Skeletal muscle tissue (tissue), 4 donors: ENCODE measurements around the gene SERPINA5. TPM values are rescaled to one million over a fixed set of nuclear protein-coding genes. Genes with fewer than 3 reads are reported as not detected.

Experiments
- H3K27ac ChIP-seq: one replicate; pipeline ENCODE4 v1.7.0; 2013; ENCODE audit warnings: mild to moderate bottlenecking, low read depth, low read length, inconsistent platforms
- H3K27me3 ChIP-seq, 3 donors: one replicate each; pipeline ENCODE4 v1.7.0; 2013; ENCODE audit warnings: low read length in 3 of 3; ENCODE audit not compliant: control insufficient read depth in 3 of 3, insufficient read depth in 3 of 3
- H3K36me3 ChIP-seq, 3 donors: one replicate each; pipeline ENCODE4 v1.7.0; 2013; ENCODE audit warnings: low read length in 3 of 3; ENCODE audit not compliant: control insufficient read depth in 3 of 3, insufficient read depth in 3 of 3
- H3K4me1 ChIP-seq, 3 donors: one replicate each; pipeline ENCODE4 v1.7.0; 2013; ENCODE audit warnings: low read length in 3 of 3, mild to moderate bottlenecking in 3 of 3; ENCODE audit not compliant: control insufficient read depth in 3 of 3, insufficient read depth in 3 of 3
- H3K4me3 ChIP-seq, 3 donors: one replicate each; pipeline ENCODE4 v1.7.0; 2013; ENCODE audit warnings: low read length in 3 of 3
- H3K9ac ChIP-seq, 3 donors: one replicate each; pipeline ENCODE4 v1.7.0; 2013; ENCODE audit warnings: low read length in 3 of 3, mild to moderate bottlenecking in 3 of 3, moderate library complexity in 2 of 3, low read depth in 1 of 3
- H3K9me3 ChIP-seq, 3 donors: one replicate each; pipeline ENCODE4 v1.7.0; 2013; ENCODE audit warnings: low read length in 3 of 3; ENCODE audit not compliant: control insufficient read depth in 3 of 3
- total RNA-seq: library from RNA; depleted of rRNA; stranded (reverse); fragments of >200 nt; gene quantifications from one replicate; pipeline ENCODE4 v1.2.3, GENCODE V29; 2014
- donor health status: Osteomylitis.

SERPINA5 gene
- total RNA-seq, 1 donor from 2014 or later, result 0.52 TPM

GRCh38 chr14:94640721-94641631 is 59.8 kb downstream of the SERPINA5 start:
- H3K27ac ChIP-seq, result no peak overlapping the region
- H3K36me3 ChIP-seq, result no peaks in the 10 kb centered on the region
- no peaks in the 10 kb centered on the region for H3K4me1 ChIP-seq
- H3K4me3 ChIP-seq, result no peak overlapping the region
- peaks cover 0 to 3% (median 0%) of the 10 kb centered on the region in 3 donors for H3K27me3 ChIP-seq
- no peak overlapping the region for H3K9ac ChIP-seq
- H3K9me3 ChIP-seq, result no peaks in the 10 kb centered on the region

DNA sequence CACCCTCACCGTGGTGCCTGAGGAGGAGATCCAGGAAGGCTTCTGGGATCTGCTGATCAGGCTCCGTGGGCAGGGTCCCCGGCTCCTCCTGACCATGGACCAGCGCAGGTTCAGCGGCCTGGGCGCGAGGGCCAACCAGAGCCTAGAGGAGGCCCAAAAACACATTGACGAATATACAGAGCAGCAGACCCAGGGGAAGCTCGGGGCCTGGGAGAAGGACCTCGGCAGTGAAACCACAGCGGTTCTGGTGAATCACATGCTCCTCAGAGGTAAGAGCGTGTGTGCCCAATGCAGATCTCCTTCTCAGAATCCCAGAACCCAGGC is 60.4 kb downstream of the SERPINA5 start:
- no peaks in the 10 kb centered on the region for H3K9me3 ChIP-seq
- H3K36me3 ChIP-seq, result no peaks in the 10 kb centered on the region
- H3K9ac ChIP-seq, result no peak overlapping the region
- H3K4me1 ChIP-seq, result no peaks in the 10 kb centered on the region
- no peak overlapping the region for H3K27ac ChIP-seq
- peaks cover 0 to 3% (median 0%) of the 10 kb centered on the region in 3 donors for H3K27me3 ChIP-seq
- no peak overlapping the region for H3K4me3 ChIP-seq

Other genes starting within 250 kb of the SERPINA5 start
- gene SERPINA2, start 214.7 kb upstream of the SERPINA5 start, total RNA-seq, result not detected
- gene SERPINA1, start 192.8 kb upstream of the SERPINA5 start, total RNA-seq, result 3.7 TPM
- not detected for gene SERPINA11, start 128.6 kb upstream of the SERPINA5 start, total RNA-seq
- not detected for gene SERPINA9, start 105.2 kb upstream of the SERPINA5 start, total RNA-seq
- gene SERPINA12, start 72.0 kb upstream of the SERPINA5 start, total RNA-seq, result not detected
- not detected for gene SERPINA4, start 20.0 kb upstream of the SERPINA5 start, total RNA-seq
- not detected for gene SERPINA3, start 31.0 kb downstream of the SERPINA5 start, total RNA-seq
- 2.6 TPM for gene GSC, start 188.7 kb downstream of the SERPINA5 start, total RNA-seq